WTC11 (cell line): Measurements from ENCODE around the gene NACA. TPM values are rescaled to one million over a fixed set of nuclear protein-coding genes. Genes with fewer than 3 reads are reported as not detected.

Experiments used
- ATAC-seq: fragments of 200-7000 bp; cut with Tn5 transposase; 2 replicates; pipeline ENCODE4 v1.10.0; 2021; ENCODE audit warnings: mild to moderate bottlenecking, moderate library complexity
- CTCF ChIA-PET: fragments of 300-600 bp; sonication (Branson Sonifier 250); formaldehyde crosslinking; loops from one replicate; lab custom pipeline; 2021; ENCODE audit warnings: antibody characterized with exemption; lab: Charles Lee
- POLR2A ChIA-PET: fragments of 350-600 bp; sonication (Branson Sonifier 250); formaldehyde crosslinking; loops from one replicate; lab custom pipeline; 2021; ENCODE audit warnings: antibody characterized with exemption; lab: Charles Lee
- DNase-seq: peaks from one replicate; pipeline ENCODE4 v3.0.0; 2021; ENCODE audit warnings: low spot score
- H3K27ac Mint-ChIP-seq: 2 replicates; pipeline ENCODE4 v1.8.0; 2021; ENCODE audit warnings: mixed read lengths
- H3K27me3 Mint-ChIP-seq: 2 replicates; pipeline ENCODE4 v1.8.0; 2021; ENCODE audit warnings: low read depth, mild to moderate bottlenecking, moderate library complexity, mixed read lengths
- H3K36me3 Mint-ChIP-seq: 2 replicates; pipeline ENCODE4 v1.8.0; 2021; ENCODE audit warnings: mixed read lengths
- H3K4me1 Mint-ChIP-seq: 2 replicates; pipeline ENCODE4 v1.8.0; 2022; ENCODE audit warnings: mixed read lengths
- H3K4me3 Mint-ChIP-seq: 2 replicates; pipeline ENCODE4 v1.8.0; 2021; ENCODE audit warnings: mild to moderate bottlenecking, moderate library complexity, mixed read lengths
- H3K9me3 Mint-ChIP-seq: 2 replicates; pipeline ENCODE4 v1.8.0; 2021; ENCODE audit warnings: mixed read lengths
- CBFB ChIP-seq: sonication (generic); formaldehyde crosslinking; IDR thresholded peaks from 2 replicates; pipeline ENCODE4 v1.8.1; 2022; ENCODE audit warnings: mild to moderate bottlenecking, low read depth, missing genetic modification reagents
- ESRRA ChIP-seq: sonication (generic); formaldehyde crosslinking; IDR thresholded peaks from 2 replicates; pipeline ENCODE4 v1.8.1; 2022; ENCODE audit warnings: mild to moderate bottlenecking, missing genetic modification reagents, borderline replicate concordance
- FOXP1 ChIP-seq: sonication (generic); formaldehyde crosslinking; IDR thresholded peaks from 2 replicates; pipeline ENCODE4 v1.8.0; 2022; ENCODE audit warnings: missing genetic modification reagents, mild to moderate bottlenecking, moderate library complexity, borderline replicate concordance
- JAZF1 ChIP-seq: fragments of 250-450 bp; sonication (Bioruptor Pico); IDR thresholded peaks from 2 replicates; pipeline ENCODE4 v1.9.0; 2021; ENCODE audit warnings: moderate library complexity, mild to moderate bottlenecking, inconsistent platforms
- MXD4 ChIP-seq: fragments of 250-450 bp; sonication (Bioruptor Pico); IDR thresholded peaks from 2 replicates; pipeline ENCODE4 v1.8.0; 2021; ENCODE audit warnings: mild to moderate bottlenecking, moderate library complexity, borderline replicate concordance
- MYBL2 ChIP-seq: sonication (generic); formaldehyde crosslinking; IDR thresholded peaks from 2 replicates; pipeline ENCODE4 v1.8.1; 2023; ENCODE audit warnings: mild to moderate bottlenecking, moderate library complexity, missing genetic modification reagents
- NR1H2 ChIP-seq: sonication (generic); formaldehyde crosslinking; IDR thresholded peaks from 2 replicates; pipeline ENCODE4 v1.9.0; 2021; ENCODE audit warnings: mild to moderate bottlenecking, moderate library complexity, missing genetic modification reagents
- RELA ChIP-seq: sonication (generic); formaldehyde crosslinking; IDR thresholded peaks from 2 replicates; pipeline ENCODE4 v1.8.1; 2022; ENCODE audit warnings: missing genetic modification reagents, mild to moderate bottlenecking, borderline replicate concordance
- TCF7 ChIP-seq: sonication (generic); formaldehyde crosslinking; IDR thresholded peaks from 2 replicates; pipeline ENCODE4 v1.8.0; 2022; ENCODE audit warnings: mild to moderate bottlenecking, low read depth, missing genetic modification reagents, moderate library complexity
- ZNF232 ChIP-seq: sonication (generic); formaldehyde crosslinking; IDR thresholded peaks from 2 replicates; pipeline ENCODE4 v1.8.0; 2022; ENCODE audit warnings: mild to moderate bottlenecking, missing genetic modification reagents
- total RNA-seq: library from RNA; stranded (reverse); gene quantifications from 3 replicates; pipeline ENCODE4 v1.2.3, GENCODE V29; 2021
- TF ChIP-seq, protein P1 (sequence below): fragments of 250-450 bp; sonication (Bioruptor Pico); conservative IDR thresholded peaks from 2 replicates; pipeline ENCODE4 v1.9.0; 2021; ENCODE audit warnings: mild to moderate bottlenecking
- TF ChIP-seq, protein P2 (sequence below): sonication (generic); formaldehyde crosslinking; IDR thresholded peaks from 2 replicates; pipeline ENCODE4 v1.8.1; 2023; ENCODE audit warnings: mild to moderate bottlenecking, missing genetic modification reagents, moderate library complexity
- TF ChIP-seq, protein P3 (sequence below): sonication (generic); formaldehyde crosslinking; IDR thresholded peaks from 2 replicates; pipeline ENCODE4 v1.8.1; 2022; ENCODE audit warnings: mild to moderate bottlenecking, moderate library complexity, missing genetic modification reagents
- TF ChIP-seq, protein P4 (sequence below): sonication (generic); formaldehyde crosslinking; IDR thresholded peaks from 2 replicates; pipeline ENCODE4 v1.8.0; 2022; ENCODE audit warnings: mild to moderate bottlenecking, missing genetic modification reagents
- TF ChIP-seq, protein P5 (sequence below): sonication (generic); formaldehyde crosslinking; IDR thresholded peaks from 2 replicates; pipeline ENCODE4 v1.8.1; 2023; ENCODE audit warnings: mild to moderate bottlenecking, missing genetic modification reagents, moderate library complexity
- TF ChIP-seq, protein P6 (sequence below): fragments of 250-450 bp; sonication (Bioruptor Pico); IDR thresholded peaks from 2 replicates; pipeline ENCODE4 v1.9.0; 2021; ENCODE audit warnings: mild to moderate bottlenecking
- TF ChIP-seq, protein P7 (sequence below): fragments of 200-600 bp; IDR thresholded peaks from 2 replicates; pipeline ENCODE4 v1.8.0; 2022; ENCODE audit warnings: antibody characterized with exemption
- TF ChIP-seq, protein P8 (sequence below): fragments of 250-450 bp; sonication (Bioruptor Pico); IDR thresholded peaks from 2 replicates; pipeline ENCODE4 v1.8.0; 2021; ENCODE audit warnings: mild to moderate bottlenecking

The NACA gene
- total RNA-seq, 1 experiment from 2014 or later: 987 TPM

DNA sequence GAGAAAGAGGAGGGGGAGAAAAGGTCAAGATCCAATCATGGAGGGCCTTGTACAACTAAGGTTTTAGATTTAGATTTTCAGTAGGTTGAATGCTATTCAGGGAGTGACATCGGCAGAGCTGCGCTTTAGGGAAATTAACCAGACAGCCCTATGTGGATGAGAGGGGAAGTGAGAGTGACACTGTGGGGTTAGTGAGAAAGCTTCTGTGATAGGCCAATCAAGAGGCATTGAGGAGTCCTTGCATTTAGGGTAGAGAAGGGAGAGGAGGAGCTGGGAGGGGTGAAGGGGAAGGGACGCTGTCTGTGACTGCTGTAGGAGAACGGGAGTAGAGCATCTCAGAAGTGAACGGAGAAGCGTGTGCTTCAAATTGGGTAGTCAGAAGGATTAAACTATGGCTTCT is 41.4 kb upstream of the NACA start (continued):
- TF ChIP-seq, protein P1, sequence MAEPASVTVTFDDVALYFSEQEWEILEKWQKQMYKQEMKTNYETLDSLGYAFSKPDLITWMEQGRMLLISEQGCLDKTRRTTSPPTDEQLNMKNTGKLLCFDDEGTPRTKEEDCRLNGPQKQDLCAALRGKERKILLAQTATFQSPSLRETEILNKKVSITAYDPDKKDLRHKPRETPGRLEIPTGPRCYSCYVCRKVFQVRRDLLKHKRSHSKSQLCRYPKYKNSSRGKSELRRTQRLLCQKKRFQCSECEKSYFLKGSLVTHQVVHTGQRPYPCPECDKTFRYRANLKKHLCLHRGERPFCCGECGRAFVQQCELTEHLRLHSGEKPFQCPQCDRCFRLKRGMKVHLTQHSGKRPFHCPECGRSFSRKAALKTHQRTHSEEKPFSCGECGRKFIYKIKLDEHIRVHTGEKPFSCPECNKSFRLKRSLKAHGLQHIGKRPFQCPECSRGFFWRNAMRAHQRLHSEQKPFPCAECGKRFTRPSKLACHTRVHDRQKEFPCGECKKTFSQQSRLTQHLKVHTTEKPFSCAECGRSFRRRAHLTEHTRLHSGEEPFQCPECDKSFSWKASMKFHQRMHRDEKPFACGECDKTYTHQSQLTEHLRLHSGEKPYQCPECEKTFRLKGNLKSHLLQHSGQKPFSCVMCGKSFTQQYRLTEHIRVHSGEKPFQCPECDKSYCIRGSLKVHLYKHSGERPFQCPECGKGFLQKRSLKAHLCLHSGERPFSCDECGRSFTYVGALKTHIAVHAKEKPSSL: no peak
- TF ChIP-seq ESRRA (CRISPR knock-in tag): no peak
- TF ChIP-seq, protein P2, sequence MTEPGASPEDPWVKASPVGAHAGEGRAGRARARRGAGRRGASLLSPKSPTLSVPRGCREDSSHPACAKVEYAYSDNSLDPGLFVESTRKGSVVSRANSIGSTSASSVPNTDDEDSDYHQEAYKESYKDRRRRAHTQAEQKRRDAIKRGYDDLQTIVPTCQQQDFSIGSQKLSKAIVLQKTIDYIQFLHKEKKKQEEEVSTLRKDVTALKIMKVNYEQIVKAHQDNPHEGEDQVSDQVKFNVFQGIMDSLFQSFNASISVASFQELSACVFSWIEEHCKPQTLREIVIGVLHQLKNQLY (CRISPR knock-in tag): no peak
- TF ChIP-seq, protein P3, sequence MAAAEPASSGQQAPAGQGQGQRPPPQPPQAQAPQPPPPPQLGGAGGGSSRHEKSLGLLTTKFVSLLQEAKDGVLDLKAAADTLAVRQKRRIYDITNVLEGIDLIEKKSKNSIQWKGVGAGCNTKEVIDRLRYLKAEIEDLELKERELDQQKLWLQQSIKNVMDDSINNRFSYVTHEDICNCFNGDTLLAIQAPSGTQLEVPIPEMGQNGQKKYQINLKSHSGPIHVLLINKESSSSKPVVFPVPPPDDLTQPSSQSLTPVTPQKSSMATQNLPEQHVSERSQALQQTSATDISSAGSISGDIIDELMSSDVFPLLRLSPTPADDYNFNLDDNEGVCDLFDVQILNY: no peak
- TF ChIP-seq FOXP1: no peak
- TF ChIP-seq MXD4 (CRISPR knock-in tag): no peak
- TF ChIP-seq, protein P4, sequence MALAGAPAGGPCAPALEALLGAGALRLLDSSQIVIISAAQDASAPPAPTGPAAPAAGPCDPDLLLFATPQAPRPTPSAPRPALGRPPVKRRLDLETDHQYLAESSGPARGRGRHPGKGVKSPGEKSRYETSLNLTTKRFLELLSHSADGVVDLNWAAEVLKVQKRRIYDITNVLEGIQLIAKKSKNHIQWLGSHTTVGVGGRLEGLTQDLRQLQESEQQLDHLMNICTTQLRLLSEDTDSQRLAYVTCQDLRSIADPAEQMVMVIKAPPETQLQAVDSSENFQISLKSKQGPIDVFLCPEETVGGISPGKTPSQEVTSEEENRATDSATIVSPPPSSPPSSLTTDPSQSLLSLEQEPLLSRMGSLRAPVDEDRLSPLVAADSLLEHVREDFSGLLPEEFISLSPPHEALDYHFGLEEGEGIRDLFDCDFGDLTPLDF (CRISPR knock-in tag): no peak
- no peak for TF ChIP-seq JAZF1 (CRISPR knock-in tag)
- no peak for TF ChIP-seq RELA (CRISPR knock-in tag)
- TF ChIP-seq, protein P5, sequence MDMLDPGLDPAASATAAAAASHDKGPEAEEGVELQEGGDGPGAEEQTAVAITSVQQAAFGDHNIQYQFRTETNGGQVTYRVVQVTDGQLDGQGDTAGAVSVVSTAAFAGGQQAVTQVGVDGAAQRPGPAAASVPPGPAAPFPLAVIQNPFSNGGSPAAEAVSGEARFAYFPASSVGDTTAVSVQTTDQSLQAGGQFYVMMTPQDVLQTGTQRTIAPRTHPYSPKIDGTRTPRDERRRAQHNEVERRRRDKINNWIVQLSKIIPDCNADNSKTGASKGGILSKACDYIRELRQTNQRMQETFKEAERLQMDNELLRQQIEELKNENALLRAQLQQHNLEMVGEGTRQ (CRISPR knock-in tag): no peak
- TF ChIP-seq NR1H2 (CRISPR knock-in tag): no peak
- TF ChIP-seq, protein P6, sequence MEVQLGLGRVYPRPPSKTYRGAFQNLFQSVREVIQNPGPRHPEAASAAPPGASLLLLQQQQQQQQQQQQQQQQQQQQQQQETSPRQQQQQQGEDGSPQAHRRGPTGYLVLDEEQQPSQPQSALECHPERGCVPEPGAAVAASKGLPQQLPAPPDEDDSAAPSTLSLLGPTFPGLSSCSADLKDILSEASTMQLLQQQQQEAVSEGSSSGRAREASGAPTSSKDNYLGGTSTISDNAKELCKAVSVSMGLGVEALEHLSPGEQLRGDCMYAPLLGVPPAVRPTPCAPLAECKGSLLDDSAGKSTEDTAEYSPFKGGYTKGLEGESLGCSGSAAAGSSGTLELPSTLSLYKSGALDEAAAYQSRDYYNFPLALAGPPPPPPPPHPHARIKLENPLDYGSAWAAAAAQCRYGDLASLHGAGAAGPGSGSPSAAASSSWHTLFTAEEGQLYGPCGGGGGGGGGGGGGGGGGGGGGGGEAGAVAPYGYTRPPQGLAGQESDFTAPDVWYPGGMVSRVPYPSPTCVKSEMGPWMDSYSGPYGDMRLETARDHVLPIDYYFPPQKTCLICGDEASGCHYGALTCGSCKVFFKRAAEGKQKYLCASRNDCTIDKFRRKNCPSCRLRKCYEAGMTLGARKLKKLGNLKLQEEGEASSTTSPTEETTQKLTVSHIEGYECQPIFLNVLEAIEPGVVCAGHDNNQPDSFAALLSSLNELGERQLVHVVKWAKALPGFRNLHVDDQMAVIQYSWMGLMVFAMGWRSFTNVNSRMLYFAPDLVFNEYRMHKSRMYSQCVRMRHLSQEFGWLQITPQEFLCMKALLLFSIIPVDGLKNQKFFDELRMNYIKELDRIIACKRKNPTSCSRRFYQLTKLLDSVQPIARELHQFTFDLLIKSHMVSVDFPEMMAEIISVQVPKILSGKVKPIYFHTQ: no peak

DNA sequence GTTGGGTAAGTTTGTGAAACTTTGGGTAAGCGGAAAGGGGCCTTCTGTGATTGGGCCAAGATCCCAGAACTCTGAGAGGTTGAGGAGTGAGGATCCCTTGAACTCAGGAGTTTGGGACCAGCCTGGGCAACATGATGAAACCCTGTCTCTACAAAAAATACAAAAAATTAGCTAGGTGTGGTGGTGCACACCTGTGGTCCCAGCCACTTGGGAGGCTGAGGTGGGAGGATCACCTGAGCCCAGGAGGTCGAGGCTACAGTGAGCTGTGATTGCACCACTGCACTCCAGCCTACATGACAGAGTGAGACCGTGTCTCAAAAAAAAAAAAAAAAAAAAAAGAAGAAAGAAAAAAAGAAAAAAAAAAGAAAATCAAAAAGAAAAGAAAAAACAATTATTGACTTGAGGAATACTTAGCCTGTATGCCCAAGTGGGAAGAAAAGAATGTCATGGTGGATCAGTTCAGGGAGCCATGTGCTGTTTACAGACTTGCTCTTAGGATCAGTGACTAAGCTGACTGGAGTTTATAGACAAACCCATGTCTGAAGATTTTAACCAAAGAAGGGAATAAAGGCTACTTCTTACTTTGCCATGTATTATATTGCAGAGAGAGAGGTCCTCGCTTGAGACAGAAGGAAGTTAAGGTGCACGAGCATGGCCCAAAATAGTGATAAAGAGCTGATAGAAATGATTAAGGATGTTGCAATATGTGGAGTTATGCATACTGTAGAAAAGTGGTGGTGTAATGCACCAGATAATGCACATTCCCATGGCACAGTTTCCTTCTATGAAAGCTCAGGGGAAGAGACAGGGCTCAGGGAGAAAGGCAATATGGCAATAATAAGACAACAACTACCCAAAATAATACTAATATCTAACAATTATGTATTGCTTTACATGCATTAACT is 38.9 kb upstream of the NACA start:
- DNase-seq: no peak
- no peak for ATAC-seq
- Mint-ChIP-seq H3K4me3 (no peak overlapping the region), H3K27ac (no peak overlapping the region), H3K36me3 (peaks cover 3% of the 10 kb centered on the region), H3K9me3 (peaks cover 7% of the 10 kb centered on the region), H3K27me3 (peaks cover 2% of the 10 kb centered on the region), H3K4me1 (peaks cover 21% of the 10 kb centered on the region)
- CTCF ChIA-PET: interaction anchor here (0.6 to 3.6 kb wide), 6 partner anchors 40 to 242 kb away, joined by 3 to 34 read pairs (median 5); partner anchors contain the start of gene ZBTB39
- TF ChIP-seq, protein P7, sequence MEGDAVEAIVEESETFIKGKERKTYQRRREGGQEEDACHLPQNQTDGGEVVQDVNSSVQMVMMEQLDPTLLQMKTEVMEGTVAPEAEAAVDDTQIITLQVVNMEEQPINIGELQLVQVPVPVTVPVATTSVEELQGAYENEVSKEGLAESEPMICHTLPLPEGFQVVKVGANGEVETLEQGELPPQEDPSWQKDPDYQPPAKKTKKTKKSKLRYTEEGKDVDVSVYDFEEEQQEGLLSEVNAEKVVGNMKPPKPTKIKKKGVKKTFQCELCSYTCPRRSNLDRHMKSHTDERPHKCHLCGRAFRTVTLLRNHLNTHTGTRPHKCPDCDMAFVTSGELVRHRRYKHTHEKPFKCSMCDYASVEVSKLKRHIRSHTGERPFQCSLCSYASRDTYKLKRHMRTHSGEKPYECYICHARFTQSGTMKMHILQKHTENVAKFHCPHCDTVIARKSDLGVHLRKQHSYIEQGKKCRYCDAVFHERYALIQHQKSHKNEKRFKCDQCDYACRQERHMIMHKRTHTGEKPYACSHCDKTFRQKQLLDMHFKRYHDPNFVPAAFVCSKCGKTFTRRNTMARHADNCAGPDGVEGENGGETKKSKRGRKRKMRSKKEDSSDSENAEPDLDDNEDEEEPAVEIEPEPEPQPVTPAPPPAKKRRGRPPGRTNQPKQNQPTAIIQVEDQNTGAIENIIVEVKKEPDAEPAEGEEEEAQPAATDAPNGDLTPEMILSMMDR: no peak
- TF ChIP-seq TCF7 (CRISPR knock-in tag): no peak
- TF ChIP-seq, protein P8, sequence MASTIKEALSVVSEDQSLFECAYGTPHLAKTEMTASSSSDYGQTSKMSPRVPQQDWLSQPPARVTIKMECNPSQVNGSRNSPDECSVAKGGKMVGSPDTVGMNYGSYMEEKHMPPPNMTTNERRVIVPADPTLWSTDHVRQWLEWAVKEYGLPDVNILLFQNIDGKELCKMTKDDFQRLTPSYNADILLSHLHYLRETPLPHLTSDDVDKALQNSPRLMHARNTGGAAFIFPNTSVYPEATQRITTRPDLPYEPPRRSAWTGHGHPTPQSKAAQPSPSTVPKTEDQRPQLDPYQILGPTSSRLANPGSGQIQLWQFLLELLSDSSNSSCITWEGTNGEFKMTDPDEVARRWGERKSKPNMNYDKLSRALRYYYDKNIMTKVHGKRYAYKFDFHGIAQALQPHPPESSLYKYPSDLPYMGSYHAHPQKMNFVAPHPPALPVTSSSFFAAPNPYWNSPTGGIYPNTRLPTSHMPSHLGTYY (CRISPR knock-in tag): no peak
- no peak for TF ChIP-seq ZNF232
- no peak for TF ChIP-seq MYBL2 (CRISPR knock-in tag)
- TF ChIP-seq CBFB (CRISPR knock-in tag): no peak
- TF ChIP-seq MXD4 (CRISPR knock-in tag): no peak
- POLR2A ChIA-PET: interaction anchor here (0.7 kb wide), 1 partner anchor 16 kb away, joined by 5 read pairs; no protein-coding TSS in a partner anchor
